ENCODE results near the gene RASSF7.

RASSF7 gene

DNA sequence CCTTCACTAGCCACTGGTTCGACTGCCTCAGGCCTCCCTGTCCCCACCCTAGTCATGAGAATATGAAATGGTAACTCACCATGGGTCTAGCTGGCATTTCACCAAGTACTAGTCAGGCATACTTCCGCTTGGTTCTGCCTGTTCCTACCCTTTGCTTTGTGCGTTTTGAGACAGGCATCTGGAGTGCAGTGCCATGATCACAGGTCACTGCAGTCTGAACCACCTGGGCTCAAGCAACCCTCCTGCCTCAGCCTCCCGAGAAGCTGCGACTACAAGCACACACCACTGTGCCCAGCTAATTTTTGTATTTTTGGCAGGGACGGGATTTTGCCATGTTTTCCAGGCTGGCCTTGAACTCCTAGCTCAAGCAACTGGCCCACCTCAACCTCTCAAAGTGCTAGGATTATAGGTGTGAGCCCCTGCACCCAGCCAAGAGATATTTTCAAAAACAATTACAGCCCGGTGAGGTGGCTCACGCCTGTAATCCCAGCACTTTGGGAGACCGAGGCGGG is 39.5 kb upstream of the RASSF7 start:
- Histone ChIP-seq H3K27me3 (ENCODE audit: control insufficient read depth in 5 of 5, insufficient read depth in 4 of 5, low read length in 5 of 5) (no peaks in the 10 kb centered on the region), H3K27ac (ENCODE audit: low read depth, low read length) (no peak overlapping the region), H3K9ac (ENCODE audit: low read length in 5 of 5) (no peak overlapping the region), H3K36me3 (ENCODE audit: control insufficient read depth in 5 of 5, insufficient read depth in 5 of 5, low read length in 5 of 5) (no peaks in the 10 kb centered on the region), H3K4me1 (ENCODE audit: control insufficient read depth in 5 of 5, insufficient read depth in 5 of 5, low read length in 5 of 5) (peaks cover 0 to 7% (median 4%) of the 10 kb centered on the region in 5 donors), H3K4me3 (ENCODE audit: low read depth in 1 of 5, low read length in 5 of 5) (no peak overlapping the region), H3K9me3 (ENCODE audit: control insufficient read depth in 5 of 5, low read length in 5 of 5) (peaks cover 0 to 3% (median 0%) of the 10 kb centered on the region in 5 donors)

DNA sequence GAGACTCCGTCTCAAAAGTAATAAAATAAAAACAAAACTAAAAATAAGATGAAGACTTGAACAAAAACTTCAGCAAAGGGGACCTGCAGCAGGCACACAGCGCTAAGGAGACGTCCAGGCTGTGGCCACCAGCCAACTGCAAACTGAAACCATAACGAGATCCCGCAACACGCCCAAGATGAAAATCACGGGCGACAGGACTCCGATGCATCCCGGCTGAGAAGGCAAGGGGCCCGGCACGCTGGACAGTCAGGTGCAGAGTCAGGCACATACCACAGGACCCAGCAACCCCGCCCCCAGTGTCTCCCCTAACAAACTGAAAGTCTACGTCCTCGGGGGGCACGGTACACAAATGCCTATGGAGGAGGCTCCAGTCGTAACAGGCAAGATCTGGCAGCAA is 34.6 kb upstream of the RASSF7 start:
- no peak overlapping the region for H3K9ac ChIP-seq (ENCODE audit: low read length in 5 of 5)
- H3K9me3 ChIP-seq (ENCODE audit: control insufficient read depth in 5 of 5, low read length in 5 of 5) = no peaks in the 10 kb centered on the region
- H3K27ac ChIP-seq (ENCODE audit: low read depth, low read length) = no peak overlapping the region
- H3K36me3 ChIP-seq (ENCODE audit: control insufficient read depth in 5 of 5, insufficient read depth in 5 of 5, low read length in 5 of 5) = peaks cover 0 to 11% (median 5%) of the 10 kb centered on the region in 5 donors
- H3K4me1 ChIP-seq (ENCODE audit: control insufficient read depth in 5 of 5, insufficient read depth in 5 of 5, low read length in 5 of 5) = no peaks in the 10 kb centered on the region
- H3K4me3 ChIP-seq (ENCODE audit: low read depth in 1 of 5, low read length in 5 of 5) = no peak overlapping the region
- H3K27me3 ChIP-seq (ENCODE audit: control insufficient read depth in 5 of 5, insufficient read depth in 4 of 5, low read length in 5 of 5) = no peaks in the 10 kb centered on the region

DNA sequence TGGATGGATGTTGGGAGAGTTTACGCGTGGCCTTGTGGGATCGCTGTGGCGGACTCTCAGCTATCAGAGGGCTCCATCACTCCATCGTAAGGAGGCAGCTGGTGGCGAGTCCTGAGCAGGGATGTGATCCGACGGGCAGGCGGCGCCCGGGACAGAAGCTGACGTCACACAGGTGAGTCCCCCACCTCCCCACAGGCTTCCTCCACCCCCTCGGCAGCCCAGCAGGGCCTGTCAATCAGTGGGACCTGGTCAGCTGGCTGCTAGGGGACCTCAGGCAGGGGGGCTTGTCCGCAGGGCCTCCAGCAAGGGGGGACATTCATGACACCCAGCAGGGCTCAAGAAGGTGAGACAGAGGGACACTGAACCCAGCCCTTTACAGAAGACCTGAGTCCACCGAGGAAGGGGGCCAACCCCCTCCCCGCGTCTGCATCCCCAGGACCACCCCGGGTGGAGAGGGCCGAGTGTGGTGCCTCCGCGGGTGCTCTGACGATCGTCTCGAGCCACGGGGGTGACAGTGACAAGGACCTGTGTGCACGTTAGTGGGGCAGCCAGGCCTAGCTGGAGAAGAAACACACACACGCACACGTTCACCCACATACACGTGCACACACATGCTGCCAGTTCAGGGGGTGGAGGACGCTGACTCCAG is 32.5 kb upstream of the RASSF7 start:
- H3K27ac ChIP-seq (ENCODE audit: low read depth, low read length) = no peak overlapping the region
- peaks cover 0 to 32% (median 23%) of the 10 kb centered on the region in 5 donors for H3K36me3 ChIP-seq (ENCODE audit: control insufficient read depth in 5 of 5, insufficient read depth in 5 of 5, low read length in 5 of 5)
- no peak overlapping the region for H3K4me3 ChIP-seq (ENCODE audit: low read depth in 1 of 5, low read length in 5 of 5)
- no peaks in the 10 kb centered on the region for H3K27me3 ChIP-seq (ENCODE audit: control insufficient read depth in 5 of 5, insufficient read depth in 4 of 5, low read length in 5 of 5)
- H3K9ac ChIP-seq (ENCODE audit: low read length in 5 of 5) = no peak overlapping the region
- H3K9me3 ChIP-seq (ENCODE audit: control insufficient read depth in 5 of 5, low read length in 5 of 5) = no peaks in the 10 kb centered on the region
- peaks cover 0 to 15% (median 3%) of the 10 kb centered on the region in 5 donors for H3K4me1 ChIP-seq (ENCODE audit: control insufficient read depth in 5 of 5, insufficient read depth in 5 of 5, low read length in 5 of 5)

DNA sequence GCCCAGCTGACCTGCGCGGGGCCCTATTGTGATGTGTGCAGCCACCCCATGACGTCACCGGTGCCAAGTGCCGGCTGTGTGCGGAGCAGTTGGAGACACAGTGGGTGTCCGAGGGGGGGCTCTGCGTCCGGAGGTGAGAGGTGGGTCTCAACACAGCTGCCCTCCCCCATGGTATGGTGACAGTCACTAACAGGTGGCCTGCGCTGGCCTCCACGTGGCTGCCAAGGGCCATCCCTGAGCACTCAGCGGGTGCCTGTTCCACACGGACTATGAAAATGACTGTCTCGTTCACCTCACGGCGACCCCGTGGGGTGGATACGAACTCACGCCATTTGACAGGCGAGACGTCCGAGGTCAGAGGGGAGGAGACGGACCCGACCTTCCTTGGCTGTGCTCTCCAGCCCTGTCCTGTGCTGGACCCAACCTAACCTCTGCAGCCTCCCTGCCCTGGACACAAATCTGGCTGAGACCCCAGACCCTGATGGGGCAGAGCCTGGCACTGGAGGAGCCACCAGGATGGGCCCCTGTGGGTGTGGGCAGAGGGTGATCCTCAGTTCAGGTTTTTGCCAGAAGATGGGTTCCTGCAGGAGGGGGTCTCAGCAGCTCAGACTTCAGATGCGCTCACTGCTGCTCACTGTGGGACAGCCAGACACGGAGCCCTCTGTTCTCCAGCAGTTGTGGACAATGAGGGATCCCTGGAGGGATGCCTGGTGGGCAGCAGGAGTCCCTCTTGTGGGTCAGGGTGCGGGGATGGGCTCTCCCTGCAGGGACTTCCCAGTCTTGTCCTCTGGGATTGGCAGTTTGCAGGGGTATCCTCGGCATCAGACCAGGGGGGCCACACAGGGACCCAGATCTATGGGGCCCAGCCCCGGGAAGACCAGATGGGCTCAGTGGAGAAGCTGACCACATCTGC is 31.7 kb upstream of the RASSF7 start:
- Histone ChIP-seq H3K4me1 (ENCODE audit: control insufficient read depth in 5 of 5, insufficient read depth in 5 of 5, low read length in 5 of 5) (peaks cover 5 to 22% (median 8%) of the 10 kb centered on the region in 5 donors), H3K27me3 (ENCODE audit: control insufficient read depth in 5 of 5, insufficient read depth in 4 of 5, low read length in 5 of 5) (no peaks in the 10 kb centered on the region), H3K4me3 (ENCODE audit: low read depth in 1 of 5, low read length in 5 of 5) (no peak overlapping the region), H3K36me3 (ENCODE audit: control insufficient read depth in 5 of 5, insufficient read depth in 5 of 5, low read length in 5 of 5) (peaks cover 0 to 37% (median 29%) of the 10 kb centered on the region in 5 donors), H3K9ac (ENCODE audit: low read length in 5 of 5) (no peak overlapping the region), H3K9me3 (ENCODE audit: control insufficient read depth in 5 of 5, low read length in 5 of 5) (no peaks in the 10 kb centered on the region), H3K27ac (ENCODE audit: low read depth, low read length) (no peak overlapping the region)

DNA sequence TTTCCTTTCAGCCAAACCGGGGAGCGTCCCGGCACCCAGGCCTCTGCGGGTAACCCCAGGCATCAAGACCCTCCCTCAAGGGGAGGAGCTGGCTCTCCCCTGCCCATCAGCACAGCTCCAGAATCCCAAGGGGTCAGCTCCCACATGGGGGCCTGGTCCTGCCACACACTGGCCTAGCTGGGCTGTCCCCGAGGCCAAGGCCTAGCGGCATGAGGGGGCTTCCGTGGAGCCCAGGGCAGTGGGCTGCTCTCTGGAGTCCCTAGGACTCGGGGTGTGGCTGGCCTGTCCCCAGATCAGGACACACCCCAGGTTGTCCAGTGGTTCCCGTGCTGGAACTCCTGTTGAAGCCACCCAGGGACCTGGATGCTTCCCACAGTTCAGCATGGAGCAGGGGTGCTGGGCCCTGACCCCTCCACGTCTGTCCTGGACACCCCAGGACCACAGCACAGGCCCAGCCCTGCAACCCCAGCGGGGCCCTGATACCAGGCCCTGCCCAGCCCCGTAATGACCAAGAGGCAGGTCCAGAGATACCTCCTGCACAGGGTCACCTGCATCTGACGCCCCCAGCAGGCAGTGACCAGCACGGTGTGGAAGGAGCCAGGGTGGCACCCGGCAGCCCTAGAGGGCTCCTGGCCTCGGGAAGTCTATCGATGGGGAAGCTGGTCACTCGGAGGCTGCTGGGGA is 30.9 kb upstream of the RASSF7 start:
- Histone ChIP-seq H3K9me3 (ENCODE audit: control insufficient read depth in 5 of 5, low read length in 5 of 5) (no peaks in the 10 kb centered on the region), H3K27me3 (ENCODE audit: control insufficient read depth in 5 of 5, insufficient read depth in 4 of 5, low read length in 5 of 5) (no peaks in the 10 kb centered on the region), H3K36me3 (ENCODE audit: control insufficient read depth in 5 of 5, insufficient read depth in 5 of 5, low read length in 5 of 5) (peaks cover 0 to 37% (median 29%) of the 10 kb centered on the region in 5 donors), H3K4me3 (ENCODE audit: low read depth in 1 of 5, low read length in 5 of 5) (no peak overlapping the region), H3K9ac (ENCODE audit: low read length in 5 of 5) (no peak overlapping the region), H3K4me1 (ENCODE audit: control insufficient read depth in 5 of 5, insufficient read depth in 5 of 5, low read length in 5 of 5) (peaks cover 6 to 30% (median 16%) of the 10 kb centered on the region in 5 donors), H3K27ac (ENCODE audit: low read depth, low read length) (no peak overlapping the region)

DNA sequence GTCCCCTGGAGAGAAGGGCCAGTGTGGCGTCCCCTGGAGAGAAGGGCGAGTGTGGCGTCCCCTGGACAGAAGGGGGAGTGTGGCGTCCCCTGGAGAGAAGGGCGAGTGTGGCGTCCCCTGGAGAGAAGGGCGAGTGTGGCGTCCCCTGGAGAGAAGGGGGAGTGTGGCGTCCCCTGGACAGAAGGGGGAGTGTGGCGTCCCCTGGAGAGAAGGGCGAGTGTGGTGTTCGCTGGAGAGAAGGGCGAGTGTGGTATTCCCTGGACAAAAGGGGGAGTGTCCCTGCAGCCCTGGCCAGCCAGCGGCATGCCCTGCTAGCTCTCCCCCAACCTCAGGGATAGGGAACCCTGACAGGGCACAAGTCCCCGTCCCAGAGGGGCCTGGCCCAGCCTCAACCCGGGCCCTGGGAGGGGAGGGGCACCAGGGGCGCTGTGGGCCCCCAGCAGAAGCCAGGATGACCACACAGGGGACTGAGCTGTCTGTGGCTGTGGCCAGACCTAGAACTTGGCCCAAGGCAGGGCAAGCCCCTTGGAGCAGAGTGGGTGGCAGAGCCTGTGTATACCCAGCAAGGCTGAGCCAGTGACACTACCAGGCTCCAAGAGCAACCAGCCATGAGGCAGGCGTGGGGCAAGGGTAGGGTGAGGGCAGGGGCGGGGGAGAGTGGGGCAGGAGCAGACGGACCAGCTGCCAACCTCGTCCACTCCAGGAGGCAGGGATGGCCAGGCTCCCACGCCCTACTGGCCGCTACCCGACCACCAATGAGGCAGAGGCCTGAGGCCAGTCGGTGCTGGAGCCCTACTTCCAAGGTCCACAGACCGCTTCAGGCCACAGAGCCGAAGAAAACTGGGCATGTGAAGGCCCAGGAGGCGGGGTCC is 29.6 kb upstream of the RASSF7 start:
- Histone ChIP-seq H3K27ac (ENCODE audit: low read depth, low read length) (no peak overlapping the region), H3K9ac (ENCODE audit: low read length in 5 of 5) (no peak overlapping the region), H3K36me3 (ENCODE audit: control insufficient read depth in 5 of 5, insufficient read depth in 5 of 5, low read length in 5 of 5) (peaks cover 0 to 37% (median 29%) of the 10 kb centered on the region in 5 donors), H3K4me1 (ENCODE audit: control insufficient read depth in 5 of 5, insufficient read depth in 5 of 5, low read length in 5 of 5) (peaks cover 6 to 37% (median 20%) of the 10 kb centered on the region in 5 donors), H3K9me3 (ENCODE audit: control insufficient read depth in 5 of 5, low read length in 5 of 5) (no peaks in the 10 kb centered on the region), H3K4me3 (ENCODE audit: low read depth in 1 of 5, low read length in 5 of 5) (no peak overlapping the region), H3K27me3 (ENCODE audit: control insufficient read depth in 5 of 5, insufficient read depth in 4 of 5, low read length in 5 of 5) (no peaks in the 10 kb centered on the region)

DNA sequence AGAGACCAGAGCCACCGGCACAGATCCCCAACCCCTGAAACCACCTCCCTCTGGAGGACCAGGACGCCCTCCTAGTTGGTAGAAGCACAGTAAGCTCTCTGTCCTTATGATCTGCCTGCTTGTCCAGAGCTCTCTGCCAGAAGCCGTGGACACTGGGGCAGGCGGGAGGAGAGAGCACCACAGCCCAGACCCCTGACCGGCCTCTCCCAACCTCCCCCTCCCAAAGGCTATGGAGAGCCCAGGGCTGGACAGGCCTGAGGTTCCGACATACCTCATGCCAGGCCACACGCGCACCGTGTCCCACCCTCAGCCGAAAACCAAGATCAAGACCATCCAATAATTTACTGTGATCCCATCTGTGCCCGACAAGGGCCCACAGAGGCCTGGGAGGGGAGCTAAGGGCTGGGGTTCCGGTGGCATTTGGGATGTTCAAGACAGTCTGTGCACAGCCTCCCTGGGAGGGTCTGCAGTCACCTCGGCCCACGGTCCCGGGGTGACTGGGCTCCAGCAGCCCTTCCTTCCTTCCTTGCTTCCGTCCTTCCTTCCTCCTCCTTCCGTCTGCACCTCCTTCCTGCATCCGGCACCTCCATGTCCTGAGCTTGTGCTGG is 28.7 kb upstream of the RASSF7 start:
- no peaks in the 10 kb centered on the region for H3K9me3 ChIP-seq (ENCODE audit: control insufficient read depth in 5 of 5, low read length in 5 of 5)
- no peak overlapping the region for H3K4me3 ChIP-seq (ENCODE audit: low read depth in 1 of 5, low read length in 5 of 5)
- no peak overlapping the region for H3K27ac ChIP-seq (ENCODE audit: low read depth, low read length)
- H3K4me1 ChIP-seq (ENCODE audit: control insufficient read depth in 5 of 5, insufficient read depth in 5 of 5, low read length in 5 of 5) = peaks cover 6 to 44% (median 29%) of the 10 kb centered on the region in 5 donors
- H3K27me3 ChIP-seq (ENCODE audit: control insufficient read depth in 5 of 5, insufficient read depth in 4 of 5, low read length in 5 of 5) = peaks cover 0 to 5% (median under 1%) of the 10 kb centered on the region in 5 donors
- no peak overlapping the region for H3K9ac ChIP-seq (ENCODE audit: low read length in 5 of 5)
- peaks cover 0 to 37% (median 29%) of the 10 kb centered on the region in 5 donors for H3K36me3 ChIP-seq (ENCODE audit: control insufficient read depth in 5 of 5, insufficient read depth in 5 of 5, low read length in 5 of 5)

DNA sequence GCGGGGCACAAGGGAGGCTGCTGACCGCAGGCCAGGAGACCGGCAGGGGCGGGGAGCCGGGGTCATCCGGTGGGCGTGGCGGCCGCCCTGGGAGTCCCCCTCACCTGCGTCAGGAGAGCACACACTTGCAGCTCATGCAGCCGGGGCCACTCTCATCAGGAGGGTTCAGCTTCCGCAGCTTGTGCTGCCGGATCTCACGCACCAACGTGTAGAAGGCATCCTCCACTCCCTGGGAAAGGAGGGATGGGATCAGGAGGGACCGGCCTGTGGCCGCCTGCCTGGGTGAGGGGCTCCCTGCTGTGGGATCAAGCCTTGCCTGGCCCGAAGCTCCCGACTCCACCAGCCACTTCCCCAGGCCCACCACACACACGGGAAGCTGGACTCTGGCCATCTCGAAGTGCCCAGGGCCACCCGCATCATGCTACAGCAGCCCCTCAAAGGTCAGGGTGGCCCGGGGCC is 28.2 kb upstream of the RASSF7 start:
- Histone ChIP-seq H3K27me3 (ENCODE audit: control insufficient read depth in 5 of 5, insufficient read depth in 4 of 5, low read length in 5 of 5) (peaks cover 0 to 7% (median 4%) of the 10 kb centered on the region in 5 donors), H3K9me3 (ENCODE audit: control insufficient read depth in 5 of 5, low read length in 5 of 5) (no peaks in the 10 kb centered on the region), H3K4me3 (ENCODE audit: low read depth in 1 of 5, low read length in 5 of 5) (no peak overlapping the region), H3K27ac (ENCODE audit: low read depth, low read length) (no peak overlapping the region), H3K4me1 (ENCODE audit: control insufficient read depth in 5 of 5, insufficient read depth in 5 of 5, low read length in 5 of 5) (peaks cover 6 to 49% (median 34%) of the 10 kb centered on the region in 5 donors), H3K36me3 (ENCODE audit: control insufficient read depth in 5 of 5, insufficient read depth in 5 of 5, low read length in 5 of 5) (peaks cover 0 to 37% (median 29%) of the 10 kb centered on the region in 5 donors), H3K9ac (ENCODE audit: low read length in 5 of 5) (no peak overlapping the region)
